Activated gamma-delta T cell treated with Interleukin-2 at 50 U/mL for 16 hours (primary cell): Measurements from ENCODE around the gene SNTB2.

Source experiments
- DNase-seq: peaks from one replicate; pipeline ENCODE4 v3.0.0-alpha.2; 2020

The SNTB2 gene

GRCh38 chr16:69349536-69349935 lies 162.6 kb downstream of the SNTB2 start:
- no peak for DNase-seq

- no peak for DNase-seq
Measured at GRCh38 chr16:69350536-69351133, 163.7 kb downstream of the SNTB2 start.

GRCh38 chr16:69351309-69352027 lies 164.5 kb downstream of the SNTB2 start, which contains the start of gene TMED6:
TSS of gene TMED6 (minus strand) at chr16:69351786. CDS start at chr16:69351753, 33 bp downstream.
- no peak for DNase-seq
